Mucosa of stomach (tissue), 1 donor: ENCODE results near the gene USP20.

Experiments
- H3K27me3 ChIP-seq: one replicate; pipeline ENCODE4 v1.7.0; 2013; ENCODE audit warnings: mild to moderate bottlenecking, low read length; ENCODE audit not compliant: control insufficient read depth, insufficient read depth
- H3K36me3 ChIP-seq: one replicate; pipeline ENCODE4 v1.7.0; 2013; ENCODE audit warnings: low read length; ENCODE audit not compliant: control insufficient read depth, insufficient read depth
- H3K4me1 ChIP-seq: one replicate; pipeline ENCODE4 v1.7.0; 2013; ENCODE audit warnings: mild to moderate bottlenecking, low read length; ENCODE audit not compliant: control insufficient read depth, insufficient read depth
- H3K4me3 ChIP-seq: one replicate; pipeline ENCODE4 v1.7.0; 2013; ENCODE audit warnings: low read length
- H3K9ac ChIP-seq: one replicate; pipeline ENCODE4 v1.7.0; 2013; ENCODE audit warnings: mild to moderate bottlenecking, low read length, moderate library complexity
- H3K9me3 ChIP-seq: one replicate; pipeline ENCODE4 v1.7.0; 2013; ENCODE audit warnings: mild to moderate bottlenecking, low read length, moderate library complexity; ENCODE audit not compliant: control insufficient read depth
- donor health status: Pancreatic carcinoma.

USP20 gene

DNA sequence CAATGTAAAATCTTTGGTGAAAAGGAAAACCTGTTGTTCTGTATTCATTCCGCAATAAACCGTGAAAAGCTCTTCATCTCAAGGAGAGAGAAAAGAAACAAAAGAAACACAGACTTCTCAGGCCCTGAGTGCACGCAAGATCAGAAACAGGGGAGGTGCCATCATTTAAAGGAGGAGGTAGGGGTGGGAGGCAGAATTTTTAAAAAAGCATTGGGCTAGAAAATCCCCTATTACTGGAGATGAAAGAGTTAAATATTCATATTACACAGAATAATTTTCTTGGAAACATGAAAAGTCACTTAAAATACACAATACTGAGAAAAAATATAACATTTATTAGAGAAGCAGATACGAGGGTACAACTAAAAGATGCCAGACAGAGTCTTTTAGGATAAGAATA, 56.3 kb downstream of the USP20 start:
- Histone ChIP-seq H3K9me3 (no peaks in the 10 kb centered on the region), H3K36me3 (no peaks in the 10 kb centered on the region), H3K4me1 (peaks cover 7% of the 10 kb centered on the region), H3K9ac (no peak overlapping the region), H3K27me3 (no peaks in the 10 kb centered on the region), H3K4me3 (no peak overlapping the region)

DNA sequence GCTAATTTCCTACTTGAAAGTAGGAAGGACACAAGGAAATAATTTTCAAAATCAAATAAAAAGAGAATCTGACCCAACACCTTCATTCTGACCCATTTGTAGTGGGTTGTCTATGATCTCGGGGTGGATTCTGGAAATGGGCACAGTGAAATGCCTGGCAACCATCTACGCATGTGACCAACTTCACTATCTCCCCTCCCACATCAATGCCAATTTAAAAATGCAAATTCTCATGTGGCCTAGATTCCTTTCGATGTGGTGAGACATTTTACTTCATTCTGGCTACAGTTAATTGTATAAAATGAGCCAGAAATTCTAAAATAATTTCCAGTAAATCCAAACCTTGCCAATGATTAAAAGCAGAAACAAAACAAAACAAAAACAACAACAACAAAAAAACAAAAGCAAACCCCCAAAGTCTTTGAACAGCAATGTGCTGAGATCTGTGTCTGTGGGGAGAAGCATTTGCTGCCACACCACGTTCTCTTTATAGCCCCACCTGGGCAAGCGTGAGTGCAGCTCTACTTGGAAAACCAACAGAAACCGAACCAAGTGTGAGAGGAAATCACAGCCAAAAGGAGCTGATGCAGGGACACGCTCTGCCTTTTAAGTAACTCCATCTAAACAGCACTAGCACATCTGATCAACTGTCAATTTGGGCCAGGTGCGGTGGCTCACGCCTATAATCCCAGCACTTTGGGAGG, 59.0 kb downstream of the USP20 start:
- Histone ChIP-seq H3K4me3 (no peak overlapping the region), H3K27me3 (no peaks in the 10 kb centered on the region), H3K4me1 (peaks cover 7% of the 10 kb centered on the region), H3K9me3 (no peaks in the 10 kb centered on the region), H3K9ac (no peak overlapping the region), H3K36me3 (no peaks in the 10 kb centered on the region)

DNA sequence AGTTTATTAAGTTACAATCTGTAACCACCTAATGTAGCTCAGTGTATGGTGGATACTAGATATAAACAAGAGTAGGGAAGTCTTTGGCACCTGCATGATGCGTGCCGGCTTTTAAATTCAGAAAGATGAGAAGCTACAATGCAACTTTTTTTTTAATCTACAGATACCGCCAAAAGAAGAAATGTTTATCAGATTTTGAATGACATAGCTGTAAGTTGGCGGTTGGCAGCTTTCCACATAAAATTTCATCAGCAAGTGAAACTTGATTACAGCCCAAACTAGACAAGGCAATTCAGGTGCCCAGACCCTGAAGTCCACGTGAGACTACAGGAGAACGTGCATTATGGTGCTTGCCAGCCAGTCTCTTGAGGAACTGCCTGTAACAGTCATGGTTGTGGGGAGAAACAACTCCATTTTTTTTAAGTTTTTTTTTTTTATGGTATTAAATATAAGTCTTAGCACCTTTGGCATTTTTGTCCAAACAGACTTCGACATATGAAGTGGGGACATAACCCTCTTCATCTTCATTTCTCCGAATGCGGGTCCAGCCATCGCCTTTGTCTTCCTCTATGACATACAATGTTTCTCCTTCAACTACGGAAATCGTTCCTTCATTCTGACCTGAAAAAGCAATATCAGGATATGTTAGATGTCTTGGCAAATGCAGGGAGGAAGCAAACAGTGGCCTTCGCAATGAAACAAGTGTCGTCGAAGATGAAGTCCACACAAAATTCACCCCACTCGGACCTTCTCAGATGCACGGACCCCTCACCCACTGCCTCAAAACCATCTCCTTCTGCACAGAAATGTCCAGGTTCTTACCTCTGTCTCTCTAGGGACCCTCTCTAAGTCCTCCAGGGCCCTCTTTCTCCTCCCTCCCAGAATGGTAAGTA, 60.4 kb downstream of the USP20 start:
- Histone ChIP-seq H3K36me3 (no peaks in the 10 kb centered on the region), H3K27me3 (no peaks in the 10 kb centered on the region), H3K9ac (no peak overlapping the region), H3K4me1 (peaks cover 7% of the 10 kb centered on the region), H3K9me3 (no peaks in the 10 kb centered on the region), H3K4me3 (no peak overlapping the region)

DNA sequence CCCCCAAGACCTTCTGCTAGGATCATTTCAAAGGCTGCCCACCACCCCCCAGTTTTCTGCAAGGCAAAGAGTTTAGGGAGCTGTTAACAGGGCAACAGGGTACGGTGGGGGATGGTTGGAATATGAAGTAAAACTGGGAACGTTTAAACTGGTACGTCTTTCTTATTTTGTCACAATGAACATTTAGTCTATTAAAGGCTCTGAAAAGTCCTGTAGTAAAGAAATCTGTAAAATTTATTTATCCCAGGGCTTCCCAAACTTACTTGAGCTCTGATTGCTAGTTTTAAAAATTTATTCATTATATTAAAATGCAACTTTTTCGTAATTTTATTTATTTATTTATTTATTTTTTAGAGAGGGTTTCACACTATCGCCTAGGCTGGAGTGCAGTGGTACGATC, 62.0 kb downstream of the USP20 start:
- Histone ChIP-seq H3K9ac (no peak overlapping the region), H3K36me3 (no peaks in the 10 kb centered on the region), H3K9me3 (no peaks in the 10 kb centered on the region), H3K4me1 (peaks cover 7% of the 10 kb centered on the region), H3K4me3 (no peak overlapping the region), H3K27me3 (no peaks in the 10 kb centered on the region)

DNA sequence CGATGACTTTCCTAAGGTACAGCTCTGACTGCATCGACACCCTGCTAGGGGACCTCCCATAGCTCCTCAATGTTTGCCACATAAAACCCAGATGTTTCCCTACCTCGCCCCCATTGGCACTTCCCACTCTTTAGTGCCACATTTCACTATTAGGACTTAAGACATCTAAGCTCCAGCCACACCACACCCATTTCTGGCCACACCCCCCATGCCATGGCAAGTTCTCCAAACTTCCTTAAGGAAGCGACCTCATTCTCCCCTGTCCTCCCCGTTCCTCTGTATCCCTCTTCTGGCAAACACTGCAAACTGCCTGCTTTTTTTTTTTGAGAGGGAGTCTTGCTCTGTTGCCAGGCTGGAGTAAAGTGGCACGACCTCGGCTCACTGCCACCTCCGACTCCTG, 62.9 kb downstream of the USP20 start:
- Histone ChIP-seq H3K4me1 (peaks cover 4% of the 10 kb centered on the region), H3K36me3 (no peaks in the 10 kb centered on the region), H3K27me3 (no peaks in the 10 kb centered on the region), H3K4me3 (no peak overlapping the region), H3K9me3 (no peaks in the 10 kb centered on the region), H3K9ac (no peak overlapping the region)

DNA sequence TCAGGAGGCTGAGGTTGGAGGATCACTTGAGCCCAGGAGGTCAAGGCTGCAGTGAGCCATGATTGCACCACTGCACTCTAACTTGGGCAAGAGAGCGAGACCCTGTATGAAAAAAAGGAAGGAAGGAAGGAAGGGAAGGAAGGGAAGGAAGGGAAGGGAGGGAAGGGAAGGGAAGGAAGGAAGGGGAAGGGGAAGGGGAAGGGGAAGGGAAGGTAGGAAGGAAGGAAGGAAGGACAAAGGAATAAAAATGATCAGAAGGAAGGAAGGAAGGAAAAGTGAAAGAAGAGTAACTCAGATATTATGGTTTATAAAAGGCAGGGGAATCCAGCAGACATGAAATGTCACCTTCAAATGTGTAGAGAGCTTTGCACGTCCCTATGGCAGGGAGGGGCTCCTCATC, 64.4 kb downstream of the USP20 start:
- Histone ChIP-seq H3K36me3 (no peaks in the 10 kb centered on the region), H3K4me3 (no peak overlapping the region), H3K9me3 (no peaks in the 10 kb centered on the region), H3K4me1 (peaks cover 4% of the 10 kb centered on the region), H3K9ac (no peak overlapping the region), H3K27me3 (no peaks in the 10 kb centered on the region)

DNA sequence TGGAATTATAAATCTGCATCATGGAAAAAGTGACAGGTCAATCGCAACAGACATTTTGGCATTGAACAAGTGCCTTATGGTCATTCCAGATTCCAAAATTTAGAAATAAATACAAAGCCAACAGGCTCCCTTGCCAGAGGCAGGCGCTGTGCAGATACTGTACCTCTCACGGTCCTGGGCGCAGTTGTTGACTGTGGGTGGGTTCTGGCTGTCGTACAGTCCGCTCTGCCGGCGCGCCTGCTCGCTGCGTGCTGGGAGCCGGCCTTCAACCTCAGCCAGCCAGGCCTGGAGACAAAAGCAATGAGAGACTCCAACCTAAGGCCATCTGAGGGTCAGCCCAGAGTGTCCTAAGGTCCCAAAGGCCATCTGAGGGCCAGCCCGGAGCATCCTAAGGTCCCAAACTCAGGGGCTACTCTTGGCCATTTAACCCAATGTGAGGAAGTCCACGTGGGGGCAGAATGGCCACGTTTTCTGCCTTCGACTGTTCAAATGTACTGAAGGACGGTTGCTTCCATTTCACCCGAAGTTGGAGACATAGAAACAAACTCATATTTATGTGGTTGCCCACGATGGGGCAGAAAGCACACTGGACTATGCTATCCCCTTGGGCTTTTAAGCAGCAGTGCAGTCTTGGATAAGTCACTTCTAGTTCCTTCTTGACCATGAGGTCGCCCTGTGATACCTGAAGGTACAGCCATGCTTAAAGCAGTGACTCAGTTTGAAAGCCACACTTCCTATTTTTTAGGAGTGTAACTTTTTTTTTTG, 65.2 kb downstream of the USP20 start:
- H3K9ac ChIP-seq, result no peak overlapping the region
- no peaks in the 10 kb centered on the region for H3K36me3 ChIP-seq
- peaks cover 4% of the 10 kb centered on the region for H3K4me1 ChIP-seq
- no peaks in the 10 kb centered on the region for H3K27me3 ChIP-seq
- no peak overlapping the region for H3K4me3 ChIP-seq
- H3K9me3 ChIP-seq, result no peaks in the 10 kb centered on the region

DNA sequence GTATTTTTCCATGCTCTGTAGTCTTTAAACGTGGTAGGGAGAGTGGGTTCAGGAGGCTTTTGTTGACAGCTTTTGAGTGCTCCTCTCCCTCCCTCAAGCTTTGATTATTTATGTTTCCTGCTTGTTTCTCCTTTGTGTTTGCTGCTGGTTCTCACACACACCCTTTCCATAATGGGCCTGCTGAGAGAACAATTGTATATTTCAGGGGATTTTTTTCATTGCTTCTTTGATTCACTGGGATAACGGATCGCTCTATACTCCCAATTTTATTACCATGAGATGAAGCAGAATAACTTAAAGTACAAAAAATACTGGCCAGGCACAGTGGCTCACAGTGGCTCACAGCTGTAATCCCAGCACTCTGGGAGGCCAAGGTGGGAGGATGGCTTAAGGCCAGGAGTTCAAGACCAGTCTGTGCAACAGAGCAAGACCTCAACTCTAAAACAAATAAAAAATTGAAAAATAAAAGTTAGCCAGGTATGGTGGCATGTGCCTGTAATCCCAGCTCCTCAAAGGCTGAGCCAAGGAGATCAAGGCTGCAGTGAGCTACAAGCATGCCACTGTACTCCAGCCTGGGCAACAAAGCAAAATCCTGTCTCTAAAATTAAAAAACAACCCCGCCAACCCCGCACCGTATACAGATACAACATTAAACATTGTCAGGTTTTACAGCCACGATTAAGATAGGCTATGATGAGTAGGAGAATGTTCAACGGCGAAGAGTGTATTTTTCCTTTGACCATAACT, 66.9 kb downstream of the USP20 start:
- no peak overlapping the region for H3K4me3 ChIP-seq
- H3K27me3 ChIP-seq, result no peaks in the 10 kb centered on the region
- H3K9ac ChIP-seq, result no peak overlapping the region
- peaks cover 4% of the 10 kb centered on the region for H3K4me1 ChIP-seq
- no peaks in the 10 kb centered on the region for H3K36me3 ChIP-seq
- no peaks in the 10 kb centered on the region for H3K9me3 ChIP-seq

DNA sequence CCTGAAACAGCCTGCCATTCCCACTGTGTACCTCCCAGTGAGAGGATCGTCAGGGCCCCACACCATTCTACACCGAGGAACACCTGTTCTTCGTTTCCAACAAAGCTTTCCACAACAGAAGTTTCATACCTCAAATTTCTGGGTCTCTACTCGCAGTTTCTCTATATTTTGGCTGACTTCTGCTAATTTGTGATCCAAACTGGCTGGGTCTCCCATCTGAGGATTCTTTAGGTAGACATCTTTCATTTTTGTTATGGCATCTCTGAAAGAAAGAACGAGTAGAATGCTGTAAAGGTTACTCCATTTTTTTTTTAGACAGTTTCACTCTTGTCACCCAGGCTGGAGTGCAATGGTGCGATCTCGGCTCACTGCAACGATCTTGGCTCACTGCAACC, 67.5 kb downstream of the USP20 start:
- no peaks in the 10 kb centered on the region for H3K27me3 ChIP-seq
- H3K9ac ChIP-seq, result no peak overlapping the region

DNA sequence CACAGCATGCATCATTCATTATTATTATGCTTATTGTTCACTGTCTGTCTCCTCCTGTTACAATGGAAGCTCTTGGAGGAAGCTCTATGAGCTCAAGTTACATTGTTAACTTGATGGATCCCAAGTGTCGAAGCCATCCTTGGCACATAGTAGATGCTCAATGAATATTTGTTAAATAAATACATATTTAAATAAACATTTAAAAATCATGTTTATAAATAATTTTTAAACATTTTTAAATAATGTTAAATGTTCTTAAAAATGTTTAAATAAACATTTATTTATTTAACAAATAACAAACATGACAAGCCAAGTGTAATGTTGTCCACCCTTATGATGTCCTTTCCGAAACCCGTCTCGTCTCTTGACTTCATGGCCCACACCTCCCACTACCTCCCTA, 69.5 kb downstream of the USP20 start:
- no peaks in the 10 kb centered on the region for H3K4me1 ChIP-seq
- no peak overlapping the region for H3K4me3 ChIP-seq
- H3K9me3 ChIP-seq, result no peaks in the 10 kb centered on the region
- H3K27me3 ChIP-seq, result no peaks in the 10 kb centered on the region
- H3K36me3 ChIP-seq, result no peaks in the 10 kb centered on the region
- no peak overlapping the region for H3K9ac ChIP-seq

More for the DNA sequence above, 67.5 kb downstream of the USP20 start:
- H3K36me3 ChIP-seq, result no peaks in the 10 kb centered on the region
- H3K9me3 ChIP-seq, result no peaks in the 10 kb centered on the region
- H3K4me3 ChIP-seq, result no peak overlapping the region
- peaks cover 4% of the 10 kb centered on the region for H3K4me1 ChIP-seq

DNA sequence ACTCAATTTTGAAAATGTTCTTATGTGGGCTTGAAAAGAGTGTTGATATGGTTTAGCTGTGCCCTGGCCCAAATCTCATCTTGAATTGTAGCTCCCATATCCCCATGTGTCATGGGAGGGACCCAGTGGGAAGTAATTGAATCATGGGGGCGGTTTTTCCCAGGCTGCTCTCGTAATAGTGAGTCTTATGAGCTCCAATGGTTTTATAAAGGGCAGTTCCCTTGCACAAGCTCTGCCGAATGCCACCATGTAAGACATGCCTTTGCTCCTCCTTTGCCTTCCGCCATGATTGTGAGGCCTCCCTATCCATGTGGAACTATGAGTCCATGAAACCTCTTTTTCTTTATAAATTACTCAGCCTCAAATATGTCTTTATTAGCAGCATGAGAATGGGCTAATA, 71.0 kb downstream of the USP20 start:
- H3K9me3 ChIP-seq, result no peaks in the 10 kb centered on the region
- H3K27me3 ChIP-seq, result no peaks in the 10 kb centered on the region
- no peaks in the 10 kb centered on the region for H3K36me3 ChIP-seq
- no peak overlapping the region for H3K9ac ChIP-seq
- H3K4me1 ChIP-seq, result peaks cover 8% of the 10 kb centered on the region
- no peak overlapping the region for H3K4me3 ChIP-seq
